K562 (cell line): ENCODE data around the gene ARRB2. TPM values are rescaled to one million over a fixed set of nuclear protein-coding genes. Genes with fewer than 3 reads are reported as not detected.

Source experiments
- U2AF1 ChIP-seq: fragments of 200-400 bp; formaldehyde crosslinking; optimal IDR thresholded peaks from 2 replicates; pipeline ENCODE3; 2017; ENCODE audit warnings: mild to moderate bottlenecking, low read depth, low read length, moderate library complexity
- ZBTB40 ChIP-seq, 2 experiments: fragments of 450-650 bp in 1 of 2; sonication (generic) in 1 of 2; formaldehyde crosslinking in 1 of 2; IDR thresholded peaks; 2 replicates each; pipeline versions ENCODE4 v1.7.1 to v1.9.0; 2016 to 2022; ENCODE audit warnings: inconsistent platforms in 1 of 2, mild to moderate bottlenecking in 1 of 2, missing genetic modification reagents in 1 of 2
- polyA plus RNA-seq, 8 experiments: library from polyadenylated mRNA; depleted of rRNA in 4 of 8; stranded (reverse) in 5 of 8; unstranded in 3 of 8; fragments of >200 nt; fragmentation: Nextera tagmentation in 2 of 8; fragmentation: Illumina TruSeq in 1 of 8; extraction: Ambion mirVana in 2 of 8; extraction: Trizol in 1 of 8; gene quantifications; 2 replicates each; pipeline versions ENCODE4 v1.2.1 to v1.2.3, GENCODE V29; 2011 to 2014; ENCODE audit warnings: inconsistent platforms in 1 of 8, missing spikeins in 1 of 8
- total RNA-seq, 7 experiments: library from RNA; depleted of rRNA in 6 of 7; stranded (reverse); fragments of >200 nt in 6 of 7; fragmentation: Illumina TruSeq in 2 of 7; extraction: Trizol in 2 of 7; gene quantifications; 2 replicates each; pipeline versions ENCODE4 v1.2.1 to v1.2.3, GENCODE V29; 2011 to 2021; ENCODE audit warnings: low replicate concordance in 1 of 7

Gene ARRB2
- total and polyA plus RNA-seq, 9 of the 15 experiments (the other 6 are each of a cell fraction or from before 2014, with no cell fraction given): 0.79 to 15.3 (median 8.8) TPM

GRCh38 chr17:4710693-4711634 is 532 bp downstream of the ARRB2 start (continued):
- 0 out of 2 replicates have a peak, but pooled peaks have one; percentile 21 for TF ChIP-seq ZBTB40 (IDR thresholded peaks at IDR 0.05)
- TF ChIP-seq ZBTB40 (CRISPR knock-in tag; IDR thresholded peaks at IDR 0.05): no peak
- no peak for TF ChIP-seq U2AF1
